WI38 (cell line): ENCODE measurements around the gene JOSD2.

ENCODE experiments used
- H3K4me3 ChIP-seq: 2 replicates; pipeline ENCODE4 v1.5.1; 2011; ENCODE audit warnings: low read depth, mild to moderate bottlenecking, control low read depth, low read length
- TF ChIP-seq, protein P1 (sequence below): IDR thresholded peaks from 2 replicates; pipeline ENCODE4 v1.5.1; 2012; ENCODE audit warnings: low read depth, mild to moderate bottlenecking, control low read depth, low read length

Gene JOSD2

DNA sequence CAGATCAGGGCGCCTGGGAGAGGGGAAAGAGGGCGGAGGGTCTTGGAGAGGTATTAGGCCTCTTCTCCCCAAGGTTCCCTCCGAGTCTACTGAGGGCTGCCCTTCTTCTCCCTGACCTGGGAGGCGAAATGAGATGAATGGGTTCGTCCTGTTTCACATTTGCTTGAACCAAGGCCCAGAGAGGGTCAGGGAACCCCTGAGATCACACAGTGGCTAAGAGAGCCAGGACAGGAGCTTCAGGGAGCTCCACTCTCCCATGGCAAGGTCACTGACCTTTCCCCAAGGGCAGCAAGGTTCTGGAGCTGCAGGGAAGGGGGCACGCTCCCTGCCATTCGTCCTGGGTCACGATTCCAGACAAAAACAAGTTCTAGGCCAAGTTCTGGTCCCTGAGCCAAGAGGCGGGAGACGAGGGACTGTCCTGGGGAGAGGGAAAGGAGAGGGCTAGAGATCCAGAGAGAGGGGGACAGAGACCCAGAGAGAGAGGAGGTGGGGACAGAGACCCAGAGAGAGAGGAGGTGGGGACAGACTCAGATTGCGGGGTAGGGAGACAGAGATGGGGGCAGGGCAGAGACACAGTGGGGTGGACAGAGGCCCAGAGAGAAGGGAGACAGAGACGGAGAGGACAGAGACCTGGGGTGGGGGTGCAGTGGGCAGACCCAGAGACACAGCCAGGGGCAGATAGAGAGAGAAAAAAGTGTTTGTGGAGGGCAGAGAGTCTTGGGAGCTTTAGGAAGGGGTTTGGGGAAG, 2.2 kb upstream of the JOSD2 start:
- H3K4me3 ChIP-seq: no peak overlapping the region
- TF ChIP-seq, protein P1, sequence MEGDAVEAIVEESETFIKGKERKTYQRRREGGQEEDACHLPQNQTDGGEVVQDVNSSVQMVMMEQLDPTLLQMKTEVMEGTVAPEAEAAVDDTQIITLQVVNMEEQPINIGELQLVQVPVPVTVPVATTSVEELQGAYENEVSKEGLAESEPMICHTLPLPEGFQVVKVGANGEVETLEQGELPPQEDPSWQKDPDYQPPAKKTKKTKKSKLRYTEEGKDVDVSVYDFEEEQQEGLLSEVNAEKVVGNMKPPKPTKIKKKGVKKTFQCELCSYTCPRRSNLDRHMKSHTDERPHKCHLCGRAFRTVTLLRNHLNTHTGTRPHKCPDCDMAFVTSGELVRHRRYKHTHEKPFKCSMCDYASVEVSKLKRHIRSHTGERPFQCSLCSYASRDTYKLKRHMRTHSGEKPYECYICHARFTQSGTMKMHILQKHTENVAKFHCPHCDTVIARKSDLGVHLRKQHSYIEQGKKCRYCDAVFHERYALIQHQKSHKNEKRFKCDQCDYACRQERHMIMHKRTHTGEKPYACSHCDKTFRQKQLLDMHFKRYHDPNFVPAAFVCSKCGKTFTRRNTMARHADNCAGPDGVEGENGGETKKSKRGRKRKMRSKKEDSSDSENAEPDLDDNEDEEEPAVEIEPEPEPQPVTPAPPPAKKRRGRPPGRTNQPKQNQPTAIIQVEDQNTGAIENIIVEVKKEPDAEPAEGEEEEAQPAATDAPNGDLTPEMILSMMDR: no peak

DNA sequence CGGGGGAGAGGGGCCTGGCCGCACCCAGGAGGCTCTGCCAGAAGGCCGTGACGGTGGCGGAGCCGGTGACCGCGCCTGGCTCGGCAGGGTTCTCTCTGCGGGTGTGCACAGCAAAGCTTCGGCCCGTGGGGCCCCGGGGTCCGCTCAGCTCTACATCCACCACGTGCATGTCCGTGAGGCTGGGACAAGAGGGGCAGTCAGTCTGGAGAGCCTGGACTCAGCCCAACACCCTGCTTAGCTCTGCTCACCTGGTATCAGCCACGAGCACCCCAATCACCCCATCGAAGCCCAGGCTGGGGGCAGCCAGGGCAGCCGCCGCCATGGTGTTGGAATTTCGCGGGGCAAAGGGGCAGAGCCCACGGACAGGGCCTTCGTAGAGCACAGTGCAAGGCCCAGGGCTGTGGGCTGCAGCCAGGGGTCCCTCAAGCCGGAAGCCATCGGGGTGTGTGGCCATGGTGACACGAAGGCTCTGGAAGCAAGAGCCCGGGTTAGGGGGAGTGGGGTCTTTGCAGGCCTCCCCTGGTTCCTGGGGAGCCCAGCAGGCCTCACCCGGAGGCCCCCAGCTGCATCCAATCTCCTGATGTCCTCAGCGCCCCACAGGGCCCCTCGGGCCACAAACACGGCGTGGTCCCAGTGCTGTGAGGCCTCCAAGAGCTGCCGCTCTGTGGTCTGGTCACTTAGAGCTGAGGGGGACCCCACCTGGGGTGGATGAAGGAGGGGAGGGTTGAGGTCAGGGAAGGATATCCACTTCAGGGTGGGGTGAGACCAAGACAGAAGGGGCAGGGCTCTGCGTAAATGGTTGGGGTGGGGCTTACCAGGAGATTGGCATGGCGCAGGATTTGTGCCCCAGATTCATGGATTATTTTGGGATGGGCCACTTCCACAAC, 1.4 kb upstream of the JOSD2 start:
- TF ChIP-seq, protein P1: no peak
- H3K4me3 ChIP-seq: no peak overlapping the region

DNA sequence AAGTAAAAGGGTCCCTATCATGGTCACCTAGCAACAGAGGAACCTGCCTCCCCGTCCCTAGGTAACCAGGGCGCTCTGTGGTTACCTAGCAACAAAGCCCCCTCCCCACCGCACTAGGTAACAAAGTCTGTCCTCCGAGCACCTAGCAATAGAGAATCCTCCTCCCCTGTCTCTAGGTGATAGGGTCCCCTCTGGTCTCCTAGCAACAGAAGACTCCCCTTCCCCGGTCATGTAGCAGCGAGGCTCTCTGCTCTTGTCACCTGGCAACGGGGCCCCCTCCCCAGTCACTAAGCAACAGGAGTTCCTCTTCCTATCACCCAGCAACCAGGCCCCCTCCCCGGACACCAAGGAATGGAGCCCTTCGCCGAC, 307 bp downstream of the JOSD2 start:
- TF ChIP-seq, protein P1: no peak
- peak overlapping the region; percentile 79 for H3K4me3 ChIP-seq

DNA sequence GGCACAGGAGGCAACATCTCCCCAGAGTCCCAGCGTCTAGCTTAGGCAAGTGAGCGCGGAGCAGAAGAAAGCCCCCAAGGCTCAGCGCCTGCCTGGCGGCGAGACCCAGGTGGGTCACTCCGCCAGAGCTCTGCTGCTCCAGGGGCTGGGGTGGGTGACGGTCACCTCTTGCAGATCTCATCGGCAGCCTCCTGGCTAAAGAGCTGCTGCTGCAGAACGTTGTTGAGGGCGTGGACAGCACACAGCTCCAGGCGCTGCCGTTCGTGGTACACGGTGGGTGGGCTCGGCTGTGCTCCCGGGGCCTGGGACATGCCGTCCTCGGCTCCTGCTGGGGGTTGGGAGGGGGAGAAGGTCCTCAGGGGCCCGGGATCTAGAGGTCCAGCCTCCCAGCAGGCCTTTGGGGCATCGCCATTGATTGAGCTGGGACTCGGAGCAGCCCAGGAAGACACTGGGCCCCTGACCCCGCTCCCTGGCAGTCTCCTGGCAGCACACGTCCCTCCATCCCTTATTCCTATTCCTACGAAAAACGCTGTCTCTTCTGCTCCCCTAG, 795 bp downstream of the JOSD2 start:
- TF ChIP-seq, protein P1: no peak
- H3K4me3 ChIP-seq: peak overlapping the region; percentile 79

DNA sequence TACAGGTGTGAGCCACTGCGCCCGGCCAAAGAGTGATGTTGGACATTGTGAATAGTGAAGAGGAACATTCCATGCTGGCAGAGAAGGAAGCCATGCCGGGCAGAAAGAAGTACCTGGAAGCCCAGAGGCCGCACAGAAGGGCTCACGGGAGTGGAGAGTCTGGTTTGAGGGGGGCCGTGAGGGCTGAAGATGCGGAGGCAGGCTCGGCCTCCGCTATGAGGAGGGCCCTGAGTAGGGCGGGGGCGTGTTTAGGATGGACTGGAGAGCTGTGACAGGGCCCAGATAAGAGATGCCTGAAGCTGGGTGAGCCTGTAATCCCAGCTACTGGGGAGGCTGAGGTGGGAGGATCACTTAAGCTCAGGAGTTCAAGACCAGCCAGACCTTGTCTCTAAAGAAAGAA, 1.6 kb downstream of the JOSD2 start:
- TF ChIP-seq, protein P1: no peak
- H3K4me3 ChIP-seq: no peak overlapping the region

DNA sequence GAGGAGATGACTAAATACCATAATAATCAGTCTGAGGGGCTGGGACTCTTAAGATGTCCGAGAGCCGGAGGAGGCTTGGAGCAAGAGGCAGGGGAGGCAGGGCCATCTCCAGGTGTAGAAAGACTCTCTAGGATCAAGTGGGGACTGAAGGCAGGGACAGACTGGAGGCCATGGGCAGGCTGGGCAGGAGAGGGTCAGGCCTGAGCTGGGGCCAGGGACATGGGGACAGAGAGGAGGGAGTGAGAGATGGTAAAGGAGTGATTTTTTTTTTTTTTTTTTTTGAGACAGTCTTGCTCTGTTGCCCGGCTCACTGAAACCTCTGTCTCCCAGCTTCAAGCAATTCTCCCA, 2.2 kb downstream of the JOSD2 start:
- H3K4me3 ChIP-seq: no peak overlapping the region
- TF ChIP-seq, protein P1: no peak

DNA sequence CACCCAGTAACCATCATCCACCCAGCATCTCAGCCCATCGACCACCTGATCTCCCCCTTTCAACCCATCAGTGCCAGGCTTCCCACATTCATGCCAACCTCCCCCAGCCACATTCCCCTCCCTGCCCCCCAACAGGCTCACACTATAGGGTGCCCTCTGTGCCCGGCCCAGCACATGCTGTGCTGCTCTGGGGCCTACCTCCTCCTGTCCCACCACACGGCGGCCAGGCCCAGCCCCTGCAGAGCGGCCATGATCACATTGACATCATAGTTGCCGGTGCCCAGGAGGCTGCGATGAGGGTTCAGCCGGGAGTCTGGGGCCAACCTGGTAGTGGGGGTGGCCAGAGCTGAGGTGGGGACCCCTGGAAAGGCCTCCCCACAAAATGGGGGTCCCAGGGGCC, 3.6 kb downstream of the JOSD2 start:
- no peak overlapping the region for H3K4me3 ChIP-seq
- TF ChIP-seq, protein P1: no peak
